GM13976 (cell line): Measurements from ENCODE around the gene SLC25A24.

ENCODE experiments used
- DNase-seq: peaks from one replicate; pipeline ENCODE4 v3.0.0; 2012; ENCODE audit warnings: low spot score
- in situ Hi-C: fragments of 300-500 bp; cut with MboI; formaldehyde crosslinking; loops from one replicate; pipeline ENCODE4 v1.12.0; 2022; ENCODE audit warnings: low sequenced_read_pairs, mixed read lengths, inconsistent platforms; ENCODE audit not compliant: unreplicated experiment
- TF ChIP-seq, protein P1 (sequence below): IDR thresholded peaks from 2 replicates; pipeline ENCODE4 v1.5.1; 2012; ENCODE audit warnings: borderline replicate concordance, mild to moderate bottlenecking; ENCODE audit not compliant: insufficient read depth; ENCODE audit errors: extremely low read depth, missing control alignments, control extremely low read depth

Gene SLC25A24

DNA sequence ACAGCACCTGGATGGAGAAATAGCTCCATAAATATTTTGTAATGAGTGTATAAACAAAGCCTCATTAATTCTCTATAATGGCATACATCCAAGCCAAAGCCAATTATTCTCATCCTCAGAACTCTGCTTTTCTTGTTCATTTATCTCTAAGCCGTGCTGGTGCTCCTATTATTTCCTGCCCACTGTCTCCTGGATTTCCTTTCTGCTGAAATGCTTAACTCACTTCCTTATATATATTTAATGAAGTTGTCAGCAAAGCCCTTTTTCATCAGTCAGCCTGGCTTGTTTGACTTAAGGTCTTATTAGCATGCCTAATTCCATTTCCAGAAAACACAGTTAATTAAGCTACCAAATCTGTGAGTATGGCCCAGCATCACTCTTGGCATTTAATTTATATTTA lies 93.4 kb downstream of the SLC25A24 start:
- TF ChIP-seq, protein P1, sequence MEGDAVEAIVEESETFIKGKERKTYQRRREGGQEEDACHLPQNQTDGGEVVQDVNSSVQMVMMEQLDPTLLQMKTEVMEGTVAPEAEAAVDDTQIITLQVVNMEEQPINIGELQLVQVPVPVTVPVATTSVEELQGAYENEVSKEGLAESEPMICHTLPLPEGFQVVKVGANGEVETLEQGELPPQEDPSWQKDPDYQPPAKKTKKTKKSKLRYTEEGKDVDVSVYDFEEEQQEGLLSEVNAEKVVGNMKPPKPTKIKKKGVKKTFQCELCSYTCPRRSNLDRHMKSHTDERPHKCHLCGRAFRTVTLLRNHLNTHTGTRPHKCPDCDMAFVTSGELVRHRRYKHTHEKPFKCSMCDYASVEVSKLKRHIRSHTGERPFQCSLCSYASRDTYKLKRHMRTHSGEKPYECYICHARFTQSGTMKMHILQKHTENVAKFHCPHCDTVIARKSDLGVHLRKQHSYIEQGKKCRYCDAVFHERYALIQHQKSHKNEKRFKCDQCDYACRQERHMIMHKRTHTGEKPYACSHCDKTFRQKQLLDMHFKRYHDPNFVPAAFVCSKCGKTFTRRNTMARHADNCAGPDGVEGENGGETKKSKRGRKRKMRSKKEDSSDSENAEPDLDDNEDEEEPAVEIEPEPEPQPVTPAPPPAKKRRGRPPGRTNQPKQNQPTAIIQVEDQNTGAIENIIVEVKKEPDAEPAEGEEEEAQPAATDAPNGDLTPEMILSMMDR, result no peak
- no peak for DNase-seq
- in situ Hi-C loops, result no loop called here

GRCh38 chr1:108100148-108100547 lies 100.0 kb downstream of the SLC25A24 start:
- TF ChIP-seq, protein P1, result no peak
- DNase-seq, result no peak
- in situ Hi-C loops, result no loop called here

- DNase-seq, result no peak
- in situ Hi-C loops, result no loop called here
- TF ChIP-seq, protein P1, result no peak
Observed at GRCh38 chr1:108097018-108097417, 103.1 kb downstream of the SLC25A24 start.

DNA sequence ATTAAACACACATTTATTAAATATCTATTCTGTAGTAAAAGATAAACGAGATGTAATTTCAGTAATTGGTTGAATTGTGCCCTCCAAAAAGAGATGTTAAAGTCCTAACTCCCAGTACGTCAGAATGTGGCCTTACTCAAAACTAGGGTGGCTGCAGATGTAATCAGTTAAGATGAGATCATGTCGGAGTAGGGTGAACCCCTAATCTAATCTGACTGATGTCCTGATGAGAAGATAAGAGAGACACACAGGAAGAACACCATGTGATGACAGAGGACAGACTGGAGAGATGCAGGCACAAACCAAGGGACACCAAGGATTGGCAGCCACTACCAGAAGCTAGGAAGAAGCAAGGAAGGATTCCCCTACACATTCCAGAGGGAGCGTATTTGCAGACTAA lies 104.1 kb downstream of the SLC25A24 start:
- in situ Hi-C loops, result no loop called here
- TF ChIP-seq, protein P1, result no peak
- DNase-seq, result no peak

GRCh38 chr1:108089477-108089876 lies 110.7 kb downstream of the SLC25A24 start:
- TF ChIP-seq, protein P1, result no peak
- in situ Hi-C loops, result no loop called here
- no peak for DNase-seq

DNA sequence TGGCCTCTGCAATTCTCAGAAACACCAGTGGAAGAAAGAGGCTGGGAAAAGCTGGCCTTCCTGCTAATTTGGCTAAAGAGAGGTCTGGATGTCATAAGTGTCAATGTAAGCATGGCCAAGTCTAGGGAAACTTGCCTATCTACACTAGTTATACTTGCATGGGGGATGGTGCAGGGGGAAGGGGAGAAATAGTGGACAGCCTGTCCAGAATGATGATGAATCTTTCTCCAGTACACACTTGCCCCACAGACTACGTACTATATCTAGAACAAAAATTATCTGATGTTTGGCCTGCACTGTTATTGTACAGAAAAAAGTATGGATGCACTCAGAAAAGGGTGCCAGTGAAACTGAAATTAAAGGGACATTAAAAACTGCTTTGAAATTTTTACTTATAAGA lies 114.5 kb downstream of the SLC25A24 start:
- in situ Hi-C loops, result no loop called here
- TF ChIP-seq, protein P1, result no peak
- DNase-seq, result no peak
